ENCODE results near the gene DPYD.

The DPYD gene

DNA sequence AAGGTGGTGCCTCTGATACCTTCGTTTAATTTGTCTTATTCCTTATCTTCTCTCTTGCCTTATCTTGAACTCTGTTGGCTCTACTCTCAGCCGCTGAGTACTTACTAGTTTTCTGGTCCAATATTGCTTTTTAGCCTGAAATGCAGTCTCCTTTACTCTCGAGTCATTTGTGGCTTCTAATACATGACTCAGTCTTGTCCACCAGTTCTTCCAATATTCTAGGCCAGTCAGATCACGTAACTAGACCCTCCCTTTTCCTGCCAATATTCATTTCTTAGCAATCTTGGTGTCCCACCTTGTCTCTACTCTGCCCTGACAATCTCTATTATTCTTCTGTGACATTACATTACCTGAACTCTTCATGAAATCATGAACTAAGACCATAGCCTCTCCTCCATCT is 555.8 kb downstream of the DPYD start:
- H3K27me3 ChIP-seq (ENCODE audit: insufficient read depth, poor library complexity, severe bottlenecking): no peaks in the 10 kb centered on the region
- no peaks in the 10 kb centered on the region for H3K9me3 ChIP-seq (ENCODE audit: severe bottlenecking)
- TF ChIP-seq, protein P1, sequence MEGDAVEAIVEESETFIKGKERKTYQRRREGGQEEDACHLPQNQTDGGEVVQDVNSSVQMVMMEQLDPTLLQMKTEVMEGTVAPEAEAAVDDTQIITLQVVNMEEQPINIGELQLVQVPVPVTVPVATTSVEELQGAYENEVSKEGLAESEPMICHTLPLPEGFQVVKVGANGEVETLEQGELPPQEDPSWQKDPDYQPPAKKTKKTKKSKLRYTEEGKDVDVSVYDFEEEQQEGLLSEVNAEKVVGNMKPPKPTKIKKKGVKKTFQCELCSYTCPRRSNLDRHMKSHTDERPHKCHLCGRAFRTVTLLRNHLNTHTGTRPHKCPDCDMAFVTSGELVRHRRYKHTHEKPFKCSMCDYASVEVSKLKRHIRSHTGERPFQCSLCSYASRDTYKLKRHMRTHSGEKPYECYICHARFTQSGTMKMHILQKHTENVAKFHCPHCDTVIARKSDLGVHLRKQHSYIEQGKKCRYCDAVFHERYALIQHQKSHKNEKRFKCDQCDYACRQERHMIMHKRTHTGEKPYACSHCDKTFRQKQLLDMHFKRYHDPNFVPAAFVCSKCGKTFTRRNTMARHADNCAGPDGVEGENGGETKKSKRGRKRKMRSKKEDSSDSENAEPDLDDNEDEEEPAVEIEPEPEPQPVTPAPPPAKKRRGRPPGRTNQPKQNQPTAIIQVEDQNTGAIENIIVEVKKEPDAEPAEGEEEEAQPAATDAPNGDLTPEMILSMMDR (IDR thresholded peaks at IDR 0.05; ENCODE audit: poor library complexity, severe bottlenecking): no peak
- DNase-seq (ENCODE audit: low spot score) (no peak), ATAC-seq (ENCODE audit: low read depth) (0 out of 3 replicates have a peak, but pooled peaks have one; percentile 31)
- peak overlapping the region; percentile 36 for H3K27ac ChIP-seq (ENCODE audit: poor library complexity, severe bottlenecking)
- no peak overlapping the region for H3K4me3 ChIP-seq (ENCODE audit: severe bottlenecking)
- no peaks in the 10 kb centered on the region for H3K36me3 ChIP-seq (ENCODE audit: low read depth)
- peaks cover 14% of the 10 kb centered on the region for H3K4me1 ChIP-seq (ENCODE audit: insufficient read depth, poor library complexity, severe bottlenecking)

- H3K4me1 ChIP-seq (ENCODE audit: insufficient read depth, poor library complexity, severe bottlenecking): peaks cover 14% of the 10 kb centered on the region
- no peak for DNase-seq (ENCODE audit: low spot score)
- H3K27ac ChIP-seq (ENCODE audit: poor library complexity, severe bottlenecking): peak overlapping the region; percentile 36
- peak; percentile 73 for ATAC-seq (ENCODE audit: low read depth)
- TF ChIP-seq, protein P1 (IDR thresholded peaks at IDR 0.05; ENCODE audit: poor library complexity, severe bottlenecking): no peak
- no peaks in the 10 kb centered on the region for H3K9me3 ChIP-seq (ENCODE audit: severe bottlenecking)
- no peaks in the 10 kb centered on the region for H3K27me3 ChIP-seq (ENCODE audit: insufficient read depth, poor library complexity, severe bottlenecking)
- H3K4me3 ChIP-seq (ENCODE audit: severe bottlenecking): no peak overlapping the region
- no peaks in the 10 kb centered on the region for H3K36me3 ChIP-seq (ENCODE audit: low read depth)
Measured at GRCh38 chr1:97364086-97364485, 556.7 kb downstream of the DPYD start.

DNA sequence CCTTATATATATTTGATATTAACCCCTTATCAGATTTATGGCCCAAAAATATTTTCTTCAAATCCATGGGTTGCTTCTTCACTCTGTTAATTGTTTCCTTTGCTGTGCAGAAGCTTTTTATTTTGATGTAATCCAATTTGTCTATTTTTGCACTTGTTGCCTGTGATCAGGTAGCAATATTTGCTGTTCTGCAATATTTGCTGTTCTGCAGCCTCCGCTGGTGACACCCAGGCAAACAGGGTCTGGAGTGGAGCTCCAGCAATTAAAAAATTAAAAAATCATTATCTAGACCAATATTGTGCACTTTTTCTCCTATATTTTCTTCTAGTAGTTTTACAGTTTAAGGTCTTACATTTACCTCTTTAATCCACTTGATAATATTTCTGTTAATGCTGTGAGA is 564.5 kb downstream of the DPYD start:
- H3K4me3 ChIP-seq (ENCODE audit: severe bottlenecking): no peak overlapping the region
- TF ChIP-seq, protein P1 (IDR thresholded peaks at IDR 0.05; ENCODE audit: poor library complexity, severe bottlenecking): no peak
- H3K4me1 ChIP-seq (ENCODE audit: insufficient read depth, poor library complexity, severe bottlenecking): no peaks in the 10 kb centered on the region
- DNase-seq (ENCODE audit: low spot score): no peak
- no peaks in the 10 kb centered on the region for H3K36me3 ChIP-seq (ENCODE audit: low read depth)
- no peaks in the 10 kb centered on the region for H3K9me3 ChIP-seq (ENCODE audit: severe bottlenecking)
- H3K27me3 ChIP-seq (ENCODE audit: insufficient read depth, poor library complexity, severe bottlenecking): no peaks in the 10 kb centered on the region
- H3K27ac ChIP-seq (ENCODE audit: poor library complexity, severe bottlenecking): no peak overlapping the region
- no peak for ATAC-seq (ENCODE audit: low read depth)

DNA sequence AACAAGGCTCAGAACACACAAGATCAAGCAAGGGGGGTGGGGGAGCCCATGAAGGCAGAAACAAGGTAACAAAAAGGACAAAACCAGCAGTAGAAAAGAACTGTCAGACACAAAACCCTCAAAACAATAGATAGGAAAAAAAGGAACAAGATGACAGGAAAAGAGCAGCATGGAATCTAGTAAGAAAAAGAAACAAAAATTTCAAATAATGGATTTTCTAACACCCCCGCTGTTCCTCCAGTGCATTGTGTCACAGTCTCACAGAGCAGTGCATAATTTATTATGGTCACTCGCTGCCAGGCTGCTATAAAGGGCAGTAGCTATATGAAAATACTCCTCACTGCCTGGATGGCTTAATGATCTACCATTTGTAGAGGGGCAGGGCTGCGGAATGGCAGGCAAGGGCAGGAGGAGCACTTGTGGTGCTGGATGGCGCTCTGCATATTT is 567.9 kb downstream of the DPYD start:
- TF ChIP-seq, protein P1 (IDR thresholded peaks at IDR 0.05; ENCODE audit: poor library complexity, severe bottlenecking): no peak
- DNase-seq (ENCODE audit: low spot score): no peak
- Histone ChIP-seq H3K4me1 (ENCODE audit: insufficient read depth, poor library complexity, severe bottlenecking) (no peaks in the 10 kb centered on the region), H3K9me3 (ENCODE audit: severe bottlenecking) (no peaks in the 10 kb centered on the region), H3K36me3 (ENCODE audit: low read depth) (no peaks in the 10 kb centered on the region), H3K27me3 (ENCODE audit: insufficient read depth, poor library complexity, severe bottlenecking) (no peaks in the 10 kb centered on the region), H3K27ac (ENCODE audit: poor library complexity, severe bottlenecking) (no peak overlapping the region), H3K4me3 (ENCODE audit: severe bottlenecking) (no peak overlapping the region)
- no peak for ATAC-seq (ENCODE audit: low read depth)

DNA sequence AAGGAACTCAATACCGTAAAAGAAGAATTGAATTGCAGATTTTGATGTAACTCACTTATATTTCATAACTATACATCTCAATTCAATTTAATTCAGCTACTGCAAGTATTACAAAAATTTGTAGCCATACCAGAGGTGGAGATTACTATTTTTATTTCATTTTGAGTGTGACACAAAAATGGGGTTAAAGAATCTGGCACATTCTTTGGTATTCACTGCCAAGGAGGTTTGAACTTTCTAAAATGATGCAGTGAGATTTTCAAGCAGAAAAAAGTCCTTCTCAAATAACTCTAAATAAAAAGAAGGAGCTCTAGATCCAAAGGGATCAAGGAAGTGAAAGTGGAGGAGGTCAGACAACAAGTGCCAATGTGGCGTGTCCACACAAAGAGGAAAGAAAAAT is 569.0 kb downstream of the DPYD start:
- no peaks in the 10 kb centered on the region for H3K36me3 ChIP-seq (ENCODE audit: low read depth)
- DNase-seq (ENCODE audit: low spot score) (no peak), ATAC-seq (ENCODE audit: low read depth) (no peak)
- H3K27me3 ChIP-seq (ENCODE audit: insufficient read depth, poor library complexity, severe bottlenecking): no peaks in the 10 kb centered on the region
- H3K27ac ChIP-seq (ENCODE audit: poor library complexity, severe bottlenecking): no peak overlapping the region
- TF ChIP-seq, protein P1 (IDR thresholded peaks at IDR 0.05; ENCODE audit: poor library complexity, severe bottlenecking): no peak
- H3K4me3 ChIP-seq (ENCODE audit: severe bottlenecking): no peak overlapping the region
- no peaks in the 10 kb centered on the region for H3K4me1 ChIP-seq (ENCODE audit: insufficient read depth, poor library complexity, severe bottlenecking)
- no peaks in the 10 kb centered on the region for H3K9me3 ChIP-seq (ENCODE audit: severe bottlenecking)

Measured in RWPE2 (cell line).